H1 (cell line): ENCODE data around the gene ITGB1BP1. TPM values are rescaled to one million over a fixed set of nuclear protein-coding genes. Genes with fewer than 3 reads are reported as not detected.

Experiments used
- CTCF ChIA-PET: fragments of 300-600 bp; sonication (Branson Sonifier 250); formaldehyde crosslinking; loops from one replicate; lab custom pipeline; 2021; ENCODE audit not compliant: partially characterized antibody; lab: Charles Lee
- POLR2A ChIA-PET: fragments of 300-600 bp; sonication (Branson Sonifier 250); formaldehyde crosslinking; loops from one replicate; lab custom pipeline; 2021; ENCODE audit warnings: inconsistent platforms; ENCODE audit not compliant: partially characterized antibody; lab: Charles Lee
- DNase-seq, 2 experiments: peaks; one replicate each; pipeline versions ENCODE4 v3.0.0 to v3.0.0-alpha.2; 2010 to 2022; ENCODE audit warnings: low spot score in 2 of 2, low read depth in 1 of 2, mixed read lengths in 1 of 2
- FAIRE-seq: peaks from 2 replicates; lab custom pipeline; 2011; peaks lifted over from hg19 to GRCh38; lab: Jason Lieb, UNC
- H2AFZ ChIP-seq: 2 replicates; pipeline ENCODE4 v1.8.1; 2012; ENCODE audit warnings: low read length, inconsistent platforms
- H2AK5ac ChIP-seq: 2 replicates; pipeline ENCODE4 v1.6.1; 2013; ENCODE audit warnings: low read depth, low read length
- H2BK120ac ChIP-seq: replicated peaks from 2 replicates; pipeline ENCODE3; 2013; ENCODE audit warnings: low read depth, low read length, inconsistent platforms
- H2BK12ac ChIP-seq: 2 replicates; pipeline ENCODE4 v1.6.1; 2013; ENCODE audit warnings: low read depth, low read length
- H2BK15ac ChIP-seq: 2 replicates; pipeline ENCODE4 v1.6.1; 2013; ENCODE audit warnings: low read length
- H2BK20ac ChIP-seq: 2 replicates; pipeline ENCODE4 v1.6.1; 2013; ENCODE audit warnings: low read length
- H2BK5ac ChIP-seq: 2 replicates; pipeline ENCODE4 v1.6.1; 2013; ENCODE audit warnings: low read depth, low read length
- H3K14ac ChIP-seq: 2 replicates; pipeline ENCODE4 v1.6.1; 2013; ENCODE audit warnings: inconsistent platforms; ENCODE audit not compliant: insufficient read length
- H3K18ac ChIP-seq: 2 replicates; pipeline ENCODE4 v1.6.1; 2013; ENCODE audit warnings: low read length; ENCODE audit errors: extremely low read depth
- H3K23ac ChIP-seq: 2 replicates; pipeline ENCODE4 v1.6.1; 2013; ENCODE audit warnings: inconsistent platforms; ENCODE audit not compliant: insufficient read length
- H3K23me2 ChIP-seq: 2 replicates; pipeline ENCODE4 v1.6.1; 2013; ENCODE audit warnings: low read depth, low read length
- H3K27ac ChIP-seq: 2 replicates; pipeline ENCODE4 v1.6.1; 2011; ENCODE audit warnings: low read depth, low read length, inconsistent platforms
- H3K27me3 ChIP-seq, 4 experiments: replicated peaks in 1 of 4; 1 replicate in 1 of 4; 2 replicates in 3 of 4; pipeline versions ENCODE4 v1.6.1 to v1.8.1; 2011 to 2013; ENCODE audit warnings: low read length in 3 of 4, mild to moderate bottlenecking in 3 of 4, inconsistent platforms in 2 of 4, mixed read lengths in 2 of 4, moderate library complexity in 1 of 4; ENCODE audit not compliant: control insufficient read depth in 3 of 4, insufficient read depth in 3 of 4; ENCODE audit errors: extremely low read depth in 1 of 4
- H3K36me3 ChIP-seq, 4 experiments: 2 replicates each; pipeline versions ENCODE4 v1.6.1 to v1.8.1; 2011 to 2013; ENCODE audit warnings: mild to moderate bottlenecking in 4 of 4, low read length in 3 of 4, moderate library complexity in 2 of 4, control low read depth in 1 of 4, inconsistent platforms in 1 of 4; ENCODE audit not compliant: insufficient read depth in 4 of 4, control insufficient read depth in 2 of 4
- H3K4ac ChIP-seq: replicated peaks from 2 replicates; pipeline ENCODE3; 2013; ENCODE audit warnings: low read length, low read depth, mixed read lengths, inconsistent platforms; ENCODE audit not compliant: insufficient read length
- H3K4me1 ChIP-seq, 4 experiments: replicated peaks in 1 of 4; 1 replicate in 1 of 4; 2 replicates in 3 of 4; pipeline versions ENCODE4 v1.6.1 to v1.8.1; 2011 to 2013; ENCODE audit warnings: low read length in 3 of 4, inconsistent platforms in 2 of 4, mixed read lengths in 1 of 4; ENCODE audit not compliant: insufficient read depth in 4 of 4, control insufficient read depth in 3 of 4
- H3K4me2 ChIP-seq, 2 experiments: 2 replicates each; pipeline versions ENCODE4 v1.6.1 to v1.8.1; 2011 to 2013; ENCODE audit warnings: low read depth in 2 of 2, low read length in 2 of 2, control low read depth in 1 of 2, inconsistent platforms in 1 of 2, mild to moderate bottlenecking in 1 of 2; ENCODE audit not compliant: insufficient read depth in 1 of 2
- H3K4me3 ChIP-seq, 4 experiments: fragments of 200-600, 300-600 bp in 1 of 4; sonication (generic), shearing (Covaris generic), sonication (Bioruptor Twin) in 1 of 4; 2 replicates each; pipeline versions ENCODE4 v1.5.1 to v1.8.1; 2011 to 2016; ENCODE audit warnings: low read length in 4 of 4, low read depth in 3 of 4, control low read depth in 2 of 4, inconsistent platforms in 2 of 4, mild to moderate bottlenecking in 2 of 4, mixed read lengths in 1 of 4, moderate library complexity in 1 of 4; ENCODE audit not compliant: insufficient read depth in 2 of 4; ENCODE audit errors: extremely low read depth in 1 of 4
- H3K56ac ChIP-seq: replicated peaks from 2 replicates; pipeline ENCODE3; 2013; ENCODE audit warnings: low read depth, mild to moderate bottlenecking, mixed read lengths, low read length, inconsistent platforms; ENCODE audit not compliant: insufficient read length
- H3K79me1 ChIP-seq: 2 replicates; pipeline ENCODE4 v1.6.1; 2013; ENCODE audit warnings: low read depth, low read length, control low read depth
- H3K79me2 ChIP-seq, 2 experiments: 2 replicates each; pipeline versions ENCODE4 v1.6.1 to v1.8.1; 2012 to 2013; ENCODE audit warnings: low read length in 2 of 2, mild to moderate bottlenecking in 2 of 2, inconsistent platforms in 1 of 2; ENCODE audit not compliant: insufficient read depth in 2 of 2, control insufficient read depth in 1 of 2
- H3K9ac ChIP-seq, 4 experiments: replicated peaks in 1 of 4; 1 replicate in 1 of 4; 2 replicates in 3 of 4; pipeline versions ENCODE4 v1.6.1 to v1.8.1; 2011 to 2013; ENCODE audit warnings: low read depth in 3 of 4, low read length in 3 of 4, control low read depth in 2 of 4, mild to moderate bottlenecking in 2 of 4, moderate library complexity in 2 of 4, inconsistent platforms in 1 of 4; ENCODE audit errors: extremely low read depth in 1 of 4
- H3K9me3 ChIP-seq, 2 experiments: 2 replicates each; pipeline versions ENCODE4 v1.6.1 to v1.8.1; 2012 to 2013; ENCODE audit warnings: mild to moderate bottlenecking in 2 of 2, moderate library complexity in 2 of 2, control low read depth in 1 of 2, inconsistent platforms in 1 of 2, low read depth in 1 of 2, low read length in 1 of 2, mixed read lengths in 1 of 2; ENCODE audit not compliant: insufficient read depth in 2 of 2
- H4K20me1 ChIP-seq, 2 experiments: replicated peaks in 1 of 2; 2 replicates each; pipeline versions ENCODE3 to v1.8.1; 2011 to 2013; ENCODE audit warnings: inconsistent platforms in 2 of 2, low read length in 2 of 2, mild to moderate bottlenecking in 1 of 2; ENCODE audit not compliant: insufficient read depth in 2 of 2, control insufficient read depth in 1 of 2
- H4K5ac ChIP-seq: 2 replicates; pipeline ENCODE4 v1.6.1; 2013; ENCODE audit warnings: low read length, low read depth, mixed read lengths, inconsistent platforms; ENCODE audit not compliant: insufficient read length
- H4K8ac ChIP-seq: 2 replicates; pipeline ENCODE4 v1.8.0; 2013; ENCODE audit warnings: mild to moderate bottlenecking, moderate library complexity, low read length, inconsistent platforms; ENCODE audit not compliant: insufficient read depth; ENCODE audit errors: extremely low read depth
- H4K91ac ChIP-seq: replicated peaks from 2 replicates; pipeline ENCODE3; 2013; ENCODE audit warnings: low read length, mixed read lengths, inconsistent platforms; ENCODE audit not compliant: insufficient read length
- BCL11A ChIP-seq, 2 experiments: IDR thresholded peaks; one replicate each; pipeline ENCODE4 v1.6.1; 2011; ENCODE audit warnings: low read depth in 2 of 2, low read length in 2 of 2, mild to moderate bottlenecking in 2 of 2
- CHD2 ChIP-seq: IDR thresholded peaks from 2 replicates; pipeline ENCODE4 v1.6.1; 2012; ENCODE audit warnings: low read length, improper control_type of control experiment
- CREB1 ChIP-seq: IDR thresholded peaks from 2 replicates; pipeline ENCODE4 v1.6.1; 2012; ENCODE audit warnings: inconsistent platforms
- KDM1A ChIP-seq: fragments of 200-600, 300-600 bp; sonication (generic); IDR thresholded peaks from 2 replicates; pipeline ENCODE4 v1.7.1; 2016; ENCODE audit warnings: mild to moderate bottlenecking, low read length, borderline replicate concordance
- MAFK ChIP-seq: IDR thresholded peaks from 2 replicates; pipeline ENCODE4 v1.6.1; 2012; ENCODE audit warnings: low read depth, mild to moderate bottlenecking, improper control_type of control experiment, low read length
- RNF2 ChIP-seq: fragments of 200-900, 300-1000 bp; sonication (generic); IDR thresholded peaks from 2 replicates; pipeline ENCODE4 v1.7.1; 2016; ENCODE audit warnings: borderline replicate concordance, low read depth, mild to moderate bottlenecking, antibody characterized with exemption, low read length; ENCODE audit not compliant: poor library complexity, severe bottlenecking; ENCODE audit errors: missing control alignments
- SIX5 ChIP-seq: IDR thresholded peaks from 2 replicates; pipeline ENCODE4 v1.6.1; 2011; ENCODE audit warnings: mild to moderate bottlenecking, low read depth, low read length
- SP4 ChIP-seq: IDR thresholded peaks from 2 replicates; pipeline ENCODE4 v1.6.1; 2012; ENCODE audit warnings: low read length, inconsistent platforms
- WGBS, 2 experiments: shearing (Covaris generic) in 1 of 2; methylation state at CpG; one replicate each; pipeline versions ENCODE4 v1.1.6 to v1.1.7; 2013 to 2015; ENCODE audit warnings: low lambda C conversion rate in 2 of 2, mixed read lengths in 2 of 2, inconsistent platforms in 1 of 2, low coverage in 1 of 2, missing lambda C conversion rate in 1 of 2; ENCODE audit not compliant: insufficient replicate concordance in 2 of 2, insufficient coverage in 1 of 2, insufficient read length in 1 of 2; ENCODE audit errors: extremely low coverage in 1 of 2, missing lambda C conversion rate in 1 of 2; 5-methylcytosine and 5-hydroxymethylcytosine counted together
- polyA plus RNA-seq, 7 experiments: library from polyadenylated mRNA; depleted of rRNA in 3 of 7; stranded (reverse) in 5 of 7; unstranded in 2 of 7; fragments of >200 nt in 5 of 7; fragments of 200-250 nt in 2 of 7; gene quantifications; 1 replicate in 5 of 7; 2 replicates in 1 of 7; 4 replicates in 1 of 7; pipeline versions ENCODE4 v1.2.1 to v1.2.3, GENCODE V29; 2011 to 2013; ENCODE audit warnings: missing spikeins in 2 of 7, mixed read lengths in 2 of 7
- total RNA-seq: library from RNA; stranded (reverse); fragmentation: NEBNext Ultra II Directional; extraction: Animal tissue kit (Norgen Biotek cat#: 25700); gene quantifications from 2 replicates; pipeline ENCODE4 v1.2.1, GENCODE V29; 2021

Gene ITGB1BP1
- total and polyA plus RNA-seq, 2 of the 8 experiments (the other 6 are each of a cell fraction or from before 2014, with no cell fraction given): 16.1 to 45.4 TPM

DNA sequence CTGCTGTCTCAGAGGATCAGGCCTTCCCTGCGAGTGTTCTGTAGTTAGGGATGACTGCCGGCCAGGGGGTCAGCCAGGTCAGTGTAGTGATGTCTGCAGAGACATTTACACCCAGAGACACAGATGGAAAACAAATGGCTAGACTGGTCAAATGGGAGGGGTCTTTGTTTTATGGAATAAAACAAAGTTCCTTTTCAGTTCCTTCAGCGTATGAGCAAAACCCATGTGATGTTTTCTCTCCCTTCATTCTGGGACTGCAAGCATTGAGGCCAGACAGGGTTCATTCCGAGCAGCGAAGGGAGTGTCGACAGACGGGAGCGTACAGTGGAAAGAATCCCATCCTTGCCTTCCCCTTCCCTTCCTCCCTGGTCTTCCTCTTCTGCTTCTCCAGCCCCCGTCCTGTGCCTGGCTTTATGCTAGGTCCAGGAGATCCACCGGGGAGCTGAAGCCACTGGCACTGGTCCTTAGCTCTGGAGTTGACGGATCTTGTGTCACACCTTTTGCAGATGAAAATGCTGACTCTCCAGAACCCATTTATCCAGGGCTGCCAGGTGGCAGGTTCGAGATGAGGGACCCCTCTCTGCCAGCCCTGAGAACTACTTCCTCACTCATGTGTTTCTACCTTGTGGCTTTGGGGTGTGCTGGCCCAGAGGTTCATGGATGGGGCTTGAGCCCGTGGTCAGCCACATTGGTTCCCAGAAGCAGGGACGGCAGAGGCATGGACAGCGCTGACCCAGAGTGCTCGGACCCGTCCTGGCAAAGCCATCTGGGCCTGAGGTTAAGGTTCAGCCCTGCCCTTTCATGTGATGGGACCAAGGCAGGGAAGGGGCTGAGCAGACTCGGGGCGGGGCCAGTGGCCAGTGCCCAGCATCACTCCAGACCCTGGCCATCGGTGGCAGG is 24.2 kb downstream of the ITGB1BP1 start:
- ChIA-PET POLR2A (interaction anchor here (0.5 kb wide), 1 partner anchor 13 kb away, joined by 4 read pairs; no protein-coding TSS in a partner anchor), CTCF (interaction anchor here (0.7 to 2.3 kb wide), 6 partner anchors 8 to 256 kb away, joined by 3 to 9 read pairs (median 4); no protein-coding TSS in a partner anchor)
- Histone ChIP-seq H4K91ac (no peak overlapping the region), H3K9me3 (no peaks in the 10 kb centered on the region), H4K8ac (no peak overlapping the region; the same call in 1 of the 2 replicates), H3K79me1 (no peaks in the 10 kb centered on the region), H3K4ac (no peak overlapping the region), H3K23ac (no peak overlapping the region), H2BK120ac (no peak overlapping the region), H2BK15ac (no peak overlapping the region), H3K4me3 (no peak overlapping the region), H3K79me2 (no peaks in the 10 kb centered on the region), H3K23me2 (no peaks in the 10 kb centered on the region), H2BK20ac (0 out of 2 replicates have a peak overlapping the region, but pooled peaks have one; percentile 41), H3K56ac (no peak overlapping the region), H3K9ac (no peak overlapping the region), H2AFZ (no peak overlapping the region), H3K4me2 (no peak overlapping the region), H3K18ac (no peak overlapping the region), H2BK12ac (no peak overlapping the region), H2BK5ac (no peak overlapping the region), H3K4me1 (no peaks in the 10 kb centered on the region; a peak in 2 of 7 replicates), H3K27me3 (no peaks in the 10 kb centered on the region), H4K5ac (no peak overlapping the region), H2AK5ac (no peak overlapping the region), H3K36me3 (no peaks in the 10 kb centered on the region; a peak in 4 of 8 replicates), H4K20me1 (peaks cover 0 to 2% of the 10 kb centered on the region in 2 experiments), H3K27ac (no peak overlapping the region), H3K14ac (no peak overlapping the region)
- no peak for TF ChIP-seq BCL11A (IDR thresholded peaks at IDR 0.05; ENCODE audit: low read depth in 2 of 2, low read length in 2 of 2)
- TF ChIP-seq SIX5: no peak
- TF ChIP-seq KDM1A: no peak
- no peak for TF ChIP-seq MAFK
- TF ChIP-seq CREB1: no peak
- no peak for TF ChIP-seq RNF2
- TF ChIP-seq CHD2: no peak
- no peak for TF ChIP-seq SP4
- DNase-seq (no peak), FAIRE-seq (no peak)
- 93% methylated on average over 20 of the region's 20 CpGs; no CpG with 5 or more reads in 1 of the 2 experiments for WGBS, 2 experiments
